ENCODE data around the gene ATOH1.
A peak's percentile ranks its signal among the peaks of the same experiment; 100 is the strongest.

ATOH1 gene

GRCh38 chr4:93791570-93792195 lies 36.9 kb upstream of the ATOH1 start:
- no peak for TF ChIP-seq ZNF384 (IDR thresholded peaks at IDR 0.05)
- no peak for TF ChIP-seq NFRKB (IDR thresholded peaks at IDR 0.05)
- TF ChIP-seq FOXK2 (IDR thresholded peaks at IDR 0.05): no peak
- TF ChIP-seq CTBP1 (IDR thresholded peaks at IDR 0.05; ENCODE audit: borderline replicate concordance): no peak
- no peak for TF ChIP-seq FOXA1 (IDR thresholded peaks at IDR 0.05)
- TF ChIP-seq L3MBTL2 (conservative IDR thresholded peaks at IDR 0.05): no peak
- peak; percentile 63 for DNase-seq (ENCODE audit: extremely low spot score)
- ChIA-PET CTCF (interaction anchor here (1.0 kb wide), 1 partner anchor 335 kb away, joined by 4 read pairs; no protein-coding TSS in a partner anchor), POLR2A (no interaction called here)

DNA sequence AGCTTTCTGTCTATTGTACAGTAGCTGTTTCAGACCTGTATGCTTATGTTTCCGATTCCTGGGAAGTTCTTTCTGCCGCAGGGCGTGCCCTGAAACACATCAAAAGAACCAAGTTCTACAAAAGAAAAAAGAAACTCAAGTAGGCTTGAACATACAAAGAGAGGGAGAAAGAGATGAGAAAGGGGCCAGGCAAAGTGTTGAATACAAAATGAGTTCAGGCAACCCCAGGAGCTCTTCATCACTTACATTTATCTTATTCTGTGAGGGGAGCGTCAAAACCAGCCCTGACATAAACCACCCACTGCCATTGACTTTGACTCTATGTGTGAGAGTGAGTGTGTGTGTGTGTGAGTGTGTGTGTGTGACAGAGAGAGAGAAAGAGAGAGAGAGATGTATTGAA lies 26.5 kb upstream of the ATOH1 start:
- POLR2A ChIA-PET: no interaction called here
- CTCF ChIA-PET: no interaction called here
- no peak for DNase-seq (ENCODE audit: extremely low spot score)
- no peak for TF ChIP-seq L3MBTL2 (conservative IDR thresholded peaks at IDR 0.05)
- no peak for TF ChIP-seq ZNF384 (IDR thresholded peaks at IDR 0.05)
- no peak for TF ChIP-seq FOXA1 (IDR thresholded peaks at IDR 0.05)
- no peak for TF ChIP-seq FOXM1 (IDR thresholded peaks at IDR 0.05; ENCODE audit: borderline replicate concordance)
- no peak for TF ChIP-seq ARNT (IDR thresholded peaks at IDR 0.05)

DNA sequence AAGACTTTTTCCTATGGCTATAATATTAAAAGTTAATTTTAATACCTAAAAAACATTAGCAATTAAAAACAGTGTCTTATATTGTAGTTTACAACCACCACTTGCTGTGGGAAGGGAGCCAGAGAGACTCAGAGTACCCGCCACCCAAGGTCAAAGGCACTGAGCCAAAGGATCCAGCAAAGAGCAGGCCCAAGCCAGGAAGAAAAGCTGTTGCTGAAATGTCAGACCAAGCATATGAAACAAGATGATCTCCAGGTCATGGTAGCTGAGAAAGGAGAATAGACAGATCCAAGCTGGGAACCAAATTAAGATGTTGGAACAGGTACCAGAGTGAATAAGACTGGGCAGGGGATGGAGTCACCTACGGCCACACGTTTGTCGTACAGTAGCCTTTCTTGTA lies 18.8 kb upstream of the ATOH1 start:
- DNase-seq (ENCODE audit: extremely low spot score): no peak
- CTCF ChIA-PET: no interaction called here
- POLR2A ChIA-PET: no interaction called here
- TF ChIP-seq, protein P1, sequence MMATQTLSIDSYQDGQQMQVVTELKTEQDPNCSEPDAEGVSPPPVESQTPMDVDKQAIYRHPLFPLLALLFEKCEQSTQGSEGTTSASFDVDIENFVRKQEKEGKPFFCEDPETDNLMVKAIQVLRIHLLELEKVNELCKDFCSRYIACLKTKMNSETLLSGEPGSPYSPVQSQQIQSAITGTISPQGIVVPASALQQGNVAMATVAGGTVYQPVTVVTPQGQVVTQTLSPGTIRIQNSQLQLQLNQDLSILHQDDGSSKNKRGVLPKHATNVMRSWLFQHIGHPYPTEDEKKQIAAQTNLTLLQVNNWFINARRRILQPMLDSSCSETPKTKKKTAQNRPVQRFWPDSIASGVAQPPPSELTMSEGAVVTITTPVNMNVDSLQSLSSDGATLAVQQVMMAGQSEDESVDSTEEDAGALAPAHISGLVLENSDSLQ (IDR thresholded peaks at IDR 0.05): no peak
- no peak for TF ChIP-seq FOXA1 (IDR thresholded peaks at IDR 0.05)

- ChIA-PET POLR2A (no interaction called here), CTCF (no interaction called here)
- DNase-seq (ENCODE audit: extremely low spot score): no peak
- TF ChIP-seq ELF4 (IDR thresholded peaks at IDR 0.05): no peak
Observed at GRCh38 chr4:93810340-93810992, 18.1 kb upstream of the ATOH1 start.

- POLR2A ChIA-PET: no interaction called here
- no peak for DNase-seq (ENCODE audit: extremely low spot score)
- no peak for TF ChIP-seq BHLHE40 (IDR thresholded peaks at IDR 0.05; ENCODE audit: borderline replicate concordance)
- TF ChIP-seq HDGF (IDR thresholded peaks at IDR 0.05; ENCODE audit: borderline replicate concordance): no peak
- TF ChIP-seq NFRKB (IDR thresholded peaks at IDR 0.05): no peak
- TF ChIP-seq L3MBTL2 (conservative IDR thresholded peaks at IDR 0.05): no peak
- TF ChIP-seq, protein P1 (IDR thresholded peaks at IDR 0.05): no peak
- TF ChIP-seq FOXM1 (IDR thresholded peaks at IDR 0.05; ENCODE audit: borderline replicate concordance): no peak
- TF ChIP-seq TARDBP (IDR thresholded peaks at IDR 0.05): no peak
- CTCF ChIA-PET: no interaction called here
Observed at GRCh38 chr4:93813092-93813491, 15.5 kb upstream of the ATOH1 start.

- ChIA-PET CTCF (no interaction called here), POLR2A (no interaction called here)
- TF ChIP-seq BHLHE40 (IDR thresholded peaks at IDR 0.05; ENCODE audit: borderline replicate concordance) (no peak), HDGF (IDR thresholded peaks at IDR 0.05; ENCODE audit: borderline replicate concordance) (no peak), FOXA1 (IDR thresholded peaks at IDR 0.05) (no peak), SP1 (IDR thresholded peaks at IDR 0.05) (no peak), ARNT (IDR thresholded peaks at IDR 0.05) (no peak), TARDBP (IDR thresholded peaks at IDR 0.05) (no peak), CTBP1 (IDR thresholded peaks at IDR 0.05; ENCODE audit: borderline replicate concordance) (no peak), NFRKB (IDR thresholded peaks at IDR 0.05) (no peak), FOXK2 (IDR thresholded peaks at IDR 0.05) (no peak), SUZ12 (IDR thresholded peaks at IDR 0.05) (no peak), LEF1 (IDR thresholded peaks at IDR 0.05; ENCODE audit: borderline replicate concordance) (no peak)
- TF ChIP-seq, protein P1 (IDR thresholded peaks at IDR 0.05): no peak
Observed at GRCh38 chr4:93814141-93814540, 14.4 kb upstream of the ATOH1 start.

GRCh38 chr4:93814722-93815121 lies 13.8 kb upstream of the ATOH1 start:
- DNase-seq (ENCODE audit: extremely low spot score): no peak
- ChIA-PET CTCF (no interaction called here), POLR2A (no interaction called here)
- TF ChIP-seq FOXK2 (IDR thresholded peaks at IDR 0.05) (no peak), CTBP1 (IDR thresholded peaks at IDR 0.05; ENCODE audit: borderline replicate concordance) (no peak), SUZ12 (IDR thresholded peaks at IDR 0.05) (no peak), FOXM1 (IDR thresholded peaks at IDR 0.05; ENCODE audit: borderline replicate concordance) (no peak), FOXA1 (IDR thresholded peaks at IDR 0.05) (no peak), ARNT (IDR thresholded peaks at IDR 0.05) (no peak)

More at GRCh38 chr4:93814141-93814540, 14.4 kb upstream of the ATOH1 start:
- no peak for DNase-seq (ENCODE audit: extremely low spot score)
